Panc1 (cell line): ENCODE data around the gene CFAP69. TPM values are rescaled to one million over a fixed set of nuclear protein-coding genes. Genes with fewer than 3 reads are reported as not detected.

ENCODE experiments used
- ATAC-seq: fragments of 200-7000 bp; cut with Tn5 transposase; 2 replicates; pipeline ENCODE4 v1.9.1; 2020; ENCODE audit warnings: mild to moderate bottlenecking, moderate library complexity
- BruUV-seq: library from RNA; stranded (reverse); fragments of 400-500 nt; replicated peaks from 2 replicates; lab custom pipeline; 2021; lab: Mats Ljungman, UMichigan
- CTCF ChIA-PET: fragments of 300-600 bp; sonication (Branson Sonifier 250); formaldehyde crosslinking; loops from one replicate; lab custom pipeline; 2022; ENCODE audit warnings: antibody characterized with exemption; lab: Charles Lee
- POLR2A ChIA-PET: fragments of 300-600 bp; sonication (Branson Sonifier 250); formaldehyde crosslinking; loops from one replicate; lab custom pipeline; 2022; ENCODE audit warnings: antibody characterized with exemption; lab: Charles Lee
- DNase-seq: peaks from one replicate; pipeline ENCODE4 v3.0.0-alpha.2; 2010; ENCODE audit warnings: low read depth, low spot score
- H3K27ac ChIP-seq: 2 replicates; pipeline ENCODE4 v1.5.1; 2011; ENCODE audit warnings: mild to moderate bottlenecking, low read length, inconsistent platforms
- H3K27me3 ChIP-seq: fragments of 200-500 bp; sonication (Bioruptor generic); 2 replicates; pipeline ENCODE4 v1.6.0; 2014; ENCODE audit warnings: low read length, inconsistent platforms; ENCODE audit not compliant: control insufficient read depth, insufficient read depth
- H3K36me3 ChIP-seq: fragments of 200-500 bp; sonication (Bioruptor generic); 2 replicates; pipeline ENCODE4 v1.5.1; 2014; ENCODE audit warnings: inconsistent platforms, mild to moderate bottlenecking, low read length, moderate library complexity; ENCODE audit not compliant: control insufficient read depth, insufficient read depth
- H3K4me1 ChIP-seq: 2 replicates; pipeline ENCODE4 v1.5.1; 2011; ENCODE audit warnings: inconsistent platforms, mild to moderate bottlenecking, low read length, moderate library complexity; ENCODE audit not compliant: control insufficient read depth, insufficient read depth
- H3K4me3 ChIP-seq, 2 experiments: 2 replicates each; pipeline ENCODE4 v1.5.1; 2011 to 2012; ENCODE audit warnings: low read depth in 2 of 2, low read length in 2 of 2, mild to moderate bottlenecking in 2 of 2, inconsistent platforms in 1 of 2, moderate library complexity in 1 of 2
- H3K9me3 ChIP-seq: fragments of 200-500 bp; sonication (Bioruptor generic); 2 replicates; pipeline ENCODE4 v1.5.1; 2014; ENCODE audit warnings: low read depth, mild to moderate bottlenecking, inconsistent platforms, low read length, moderate library complexity; ENCODE audit not compliant: control insufficient read depth, insufficient read depth
- CTCF ChIP-seq: fragments of 450-650 bp; IDR thresholded peaks from 2 replicates; pipeline ENCODE4 v1.5.1; 2017; ENCODE audit warnings: mild to moderate bottlenecking
- POLR2AphosphoS5 ChIP-seq: IDR thresholded peaks from 2 replicates; pipeline ENCODE4 v1.6.1; 2012; ENCODE audit warnings: mild to moderate bottlenecking, low read depth, low read length, moderate library complexity
- REST ChIP-seq, 2 experiments: IDR thresholded peaks; 2 replicates each; pipeline ENCODE4 v1.6.1; 2011 to 2012; ENCODE audit warnings: low read depth in 2 of 2, control low read depth in 1 of 2, low read length in 1 of 2, mild to moderate bottlenecking in 1 of 2, moderate library complexity in 1 of 2; ENCODE audit not compliant: insufficient read depth in 1 of 2
- SIN3A ChIP-seq: IDR thresholded peaks from 2 replicates; pipeline ENCODE4 v1.6.1; 2012; ENCODE audit warnings: low read depth, mild to moderate bottlenecking, low read length, moderate library complexity, borderline replicate concordance; ENCODE audit not compliant: insufficient read depth
- TCF7L2 ChIP-seq: IDR thresholded peaks from 2 replicates; pipeline ENCODE4 v1.6.1; 2011; ENCODE audit warnings: mild to moderate bottlenecking, low read depth, low read length, inconsistent platforms
- in situ Hi-C: cut with HindIII; loops from 2 replicates; pipeline ENCODE4 v1.10.0; 2016; ENCODE audit warnings: low sequenced_read_pairs, low pct_unique_long_range_greater_than_20kb
- intact Hi-C: fragments of 100-400 bp; cut with micrococcal nuclease; formaldehyde crosslinking; loops from one replicate; pipeline ENCODE4 v1.10.0; 2022; ENCODE audit not compliant: unreplicated experiment
- total RNA-seq: library from RNA; stranded (reverse); gene quantifications from one replicate; pipeline ENCODE4 v1.2.1, GENCODE V29; 2021; ENCODE audit not compliant: unreplicated experiment

CFAP69 gene
- total RNA-seq, 1 experiment from 2014 or later = 0.51 TPM

- H3K27me3 ChIP-seq = no peaks in the 10 kb centered on the region
- BruUV-seq = no TSS peak
- intact Hi-C loops (no loop called here), in situ Hi-C loops (no loop called here)
- DNase-seq = no peak
- H3K4me1 ChIP-seq = peaks cover 4% of the 10 kb centered on the region; the same call in 1 of the 2 replicates
- TF ChIP-seq CTCF = no peak
- no peak for TF ChIP-seq POLR2AphosphoS5
- TF ChIP-seq SIN3A = no peak
- TF ChIP-seq TCF7L2 = no peak
- no peak for TF ChIP-seq REST (IDR thresholded peaks at IDR 0.05; ENCODE audit: insufficient read depth in 1 of 2, low read depth in 2 of 2, low read length in 1 of 2)
- ChIA-PET POLR2A (no interaction called here), CTCF (no interaction called here)
- ATAC-seq = 0 out of 2 replicates have a peak, but pooled peaks have one; percentile 30
- no peak overlapping the region for H3K4me3 ChIP-seq
- no peaks in the 10 kb centered on the region for H3K9me3 ChIP-seq
- no peak overlapping the region for H3K27ac ChIP-seq
- H3K36me3 ChIP-seq = no peaks in the 10 kb centered on the region
These were observed 6.4 kb upstream of the CFAP69 start for GRCh38 chr7:90238583-90238982.

- no peak for TF ChIP-seq POLR2AphosphoS5
- no peak for TF ChIP-seq TCF7L2
- no peak for TF ChIP-seq CTCF
- no peak for TF ChIP-seq SIN3A
- TF ChIP-seq REST (IDR thresholded peaks at IDR 0.05; ENCODE audit: insufficient read depth in 1 of 2, low read depth in 2 of 2, low read length in 1 of 2) = no peak
- DNase-seq (no peak), ATAC-seq (no peak)
- no TSS peak for BruUV-seq
- Histone ChIP-seq H3K4me1 (peaks cover 4% of the 10 kb centered on the region; the same call in 1 of the 2 replicates), H3K4me3 (no peak overlapping the region), H3K36me3 (no peaks in the 10 kb centered on the region), H3K27me3 (no peaks in the 10 kb centered on the region), H3K27ac (no peak overlapping the region), H3K9me3 (no peaks in the 10 kb centered on the region)
- intact Hi-C loops = no loop called here
- ChIA-PET POLR2A (no interaction called here), CTCF (no interaction called here)
- in situ Hi-C loops = no loop called here
These were observed 5.9 kb upstream of the CFAP69 start for GRCh38 chr7:90239050-90239449.
